GM18868 (cell line): ENCODE measurements around the gene ZBTB20.
"Not testable (repeated sequence)": the region's sequence is repeated elsewhere in the genome, so short reads cannot be mapped to it uniquely, and the experiment has no call there.

Experiments used
- ATAC-seq: cut with Tn5 transposase; IDR thresholded peaks from one replicate; pipeline ENCODE4 v1.9.1; 2021; ENCODE audit warnings: mild to moderate bottlenecking, moderate library complexity; ENCODE audit not compliant: unreplicated experiment

Gene ZBTB20

GRCh38 chr3:115148142-115148790 is 1.2 kb upstream of the ZBTB20 start:
- ATAC-seq: peak; percentile 1

- peak; percentile 77 for ATAC-seq
Measured at GRCh38 chr3:115147329-115148141, 447 bp upstream of the ZBTB20 start.

- ATAC-seq: no peak
Measured at GRCh38 chr3:115146032-115146417, 1.1 kb downstream of the ZBTB20 start.

- peak; percentile 72 for ATAC-seq
Measured at GRCh38 chr3:115141033-115141757, 5.9 kb downstream of the ZBTB20 start.

GRCh38 chr3:115139072-115139471 is 8.0 kb downstream of the ZBTB20 start:
- ATAC-seq: peak; percentile 31

- no peak for ATAC-seq
Measured at GRCh38 chr3:115134648-115135347, 12.3 kb downstream of the ZBTB20 start.

- ATAC-seq: no peak
Measured at GRCh38 chr3:115127208-115127607, 19.9 kb downstream of the ZBTB20 start.

GRCh38 chr3:115120597-115120996 is 26.5 kb downstream of the ZBTB20 start:
- ATAC-seq: no peak

- no peak for ATAC-seq
Measured at GRCh38 chr3:115113367-115113766, 33.7 kb downstream of the ZBTB20 start.

- ATAC-seq: no peak
Measured at GRCh38 chr3:115111632-115112031, 35.5 kb downstream of the ZBTB20 start.

GRCh38 chr3:115110830-115111229 is 36.3 kb downstream of the ZBTB20 start:
- ATAC-seq: no peak

GRCh38 chr3:115110066-115110465 is 37.0 kb downstream of the ZBTB20 start:
- ATAC-seq: not testable (repeated sequence)

- no peak for ATAC-seq
Measured at GRCh38 chr3:115108614-115109013, 38.5 kb downstream of the ZBTB20 start.

GRCh38 chr3:115102046-115102445 is 45.0 kb downstream of the ZBTB20 start:
- ATAC-seq: no peak

GRCh38 chr3:115100806-115101205 is 46.3 kb downstream of the ZBTB20 start:
- no peak for ATAC-seq

GRCh38 chr3:115099986-115100571 is 47.0 kb downstream of the ZBTB20 start:
- peak; percentile 83 for ATAC-seq

GRCh38 chr3:115099134-115099985 is 47.7 kb downstream of the ZBTB20 start:
- ATAC-seq: peak; percentile 7

- ATAC-seq: no peak
Measured at GRCh38 chr3:115098354-115099073, 48.6 kb downstream of the ZBTB20 start.

- no peak for ATAC-seq
Measured at GRCh38 chr3:115095236-115095635, 51.9 kb downstream of the ZBTB20 start.
